Muscle of back (tissue), 11 donors: ENCODE results near the gene QRFP. TPM values are rescaled to one million over a fixed set of nuclear protein-coding genes. Genes with fewer than 3 reads are reported as not detected.

Source experiments
- DNase-seq, 3 donors: peaks; one replicate each; pipeline versions ENCODE4 v3.0.0 to v3.0.0-alpha.2; 2013
- polyA plus RNA-seq, 10 donors: library from polyadenylated mRNA; unstranded; fragments of 120-200 nt; gene quantifications; one replicate each; pipeline ENCODE4 v1.2.1, GENCODE V29; 2013; ENCODE audit not compliant: insufficient read length in 10 of 10

Gene QRFP
- polyA plus RNA-seq, 10 donors, result 0.18 to 0.59 (median 0.29) TPM

DNA sequence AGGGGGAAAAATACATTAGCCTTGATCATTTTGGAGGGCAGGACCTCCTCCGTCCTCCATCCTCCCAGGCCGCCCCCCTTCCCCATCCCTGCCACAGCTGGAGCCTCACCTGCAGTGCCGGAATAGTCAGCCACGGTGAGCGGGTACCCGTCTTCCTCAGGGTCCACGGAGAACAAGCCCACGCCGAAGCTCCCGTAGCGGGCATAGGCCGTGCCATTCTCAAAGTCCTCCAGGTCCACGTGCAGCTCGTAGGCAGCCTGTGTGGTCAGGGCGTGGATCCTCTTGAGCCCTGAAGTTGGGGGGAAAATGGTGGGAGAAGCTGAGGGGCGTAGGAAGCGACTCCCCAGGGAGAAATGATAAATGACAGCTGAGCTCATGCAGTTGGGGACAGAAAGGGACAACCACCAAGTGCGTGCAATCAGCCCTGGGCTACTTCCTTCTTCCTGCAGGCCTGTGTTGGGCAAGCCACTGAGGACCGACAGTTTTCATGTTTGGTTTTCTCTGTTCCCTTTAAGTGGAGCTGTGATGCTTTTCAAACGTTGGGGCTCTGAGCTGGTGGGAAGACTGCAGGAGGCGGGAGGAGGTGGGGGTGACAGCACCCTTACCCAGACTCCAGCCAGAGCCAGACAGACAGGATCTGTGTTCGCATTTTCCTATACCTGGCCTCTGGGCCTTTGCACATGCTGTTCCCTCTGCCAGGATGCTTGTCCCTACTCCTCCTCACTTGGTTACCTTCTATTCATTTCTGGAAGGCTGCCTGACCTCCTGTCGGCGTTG, 8.7 kb upstream of the QRFP start:
- DNase-seq, result no peak

DNA sequence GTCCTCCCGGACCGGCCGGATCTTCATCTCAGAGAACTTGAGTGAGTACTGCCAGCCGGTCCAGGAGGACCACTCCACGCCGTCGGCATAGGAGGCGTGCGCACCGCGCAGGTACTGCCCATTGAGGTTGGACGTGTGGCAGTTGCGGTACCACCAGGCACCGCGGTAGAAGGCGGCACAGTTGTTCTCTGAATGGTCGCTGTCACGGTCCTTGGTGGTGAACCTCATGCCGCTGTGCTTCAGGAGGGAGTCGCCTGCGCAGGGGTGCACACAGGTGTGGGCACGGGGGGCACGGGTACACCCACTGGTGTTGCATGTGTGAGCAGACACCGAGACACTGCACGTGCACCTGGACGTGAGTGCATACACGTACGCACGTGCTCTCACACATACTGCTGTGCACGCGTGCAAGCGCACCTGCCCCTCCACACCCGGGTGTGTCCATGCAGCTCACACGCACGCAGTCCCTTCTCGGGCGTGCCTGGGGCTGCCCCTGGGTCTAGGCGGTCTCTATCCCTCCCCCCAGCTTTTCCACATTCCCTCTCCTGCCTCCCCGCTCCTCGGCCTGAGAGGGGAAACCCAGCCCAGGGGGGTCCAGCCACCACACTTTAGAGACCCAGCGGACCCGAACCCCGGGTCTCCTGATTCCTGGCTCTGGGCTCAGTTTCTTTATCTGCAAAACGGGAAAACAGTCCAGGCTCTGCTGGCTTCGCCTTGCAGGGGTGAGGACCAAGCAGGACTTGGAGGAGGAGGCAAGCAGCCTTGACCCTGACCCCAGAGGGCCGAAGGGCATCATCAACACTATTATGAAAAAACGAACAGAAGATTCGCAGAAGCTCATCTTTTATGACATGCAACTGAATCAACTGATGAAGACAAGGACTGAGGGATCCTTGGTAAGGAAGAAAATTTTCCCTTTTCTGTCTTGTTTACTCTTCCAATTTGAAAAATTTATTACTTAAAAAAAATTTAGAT, 7.7 kb upstream of the QRFP start:
- DNase-seq, result no peak

DNA sequence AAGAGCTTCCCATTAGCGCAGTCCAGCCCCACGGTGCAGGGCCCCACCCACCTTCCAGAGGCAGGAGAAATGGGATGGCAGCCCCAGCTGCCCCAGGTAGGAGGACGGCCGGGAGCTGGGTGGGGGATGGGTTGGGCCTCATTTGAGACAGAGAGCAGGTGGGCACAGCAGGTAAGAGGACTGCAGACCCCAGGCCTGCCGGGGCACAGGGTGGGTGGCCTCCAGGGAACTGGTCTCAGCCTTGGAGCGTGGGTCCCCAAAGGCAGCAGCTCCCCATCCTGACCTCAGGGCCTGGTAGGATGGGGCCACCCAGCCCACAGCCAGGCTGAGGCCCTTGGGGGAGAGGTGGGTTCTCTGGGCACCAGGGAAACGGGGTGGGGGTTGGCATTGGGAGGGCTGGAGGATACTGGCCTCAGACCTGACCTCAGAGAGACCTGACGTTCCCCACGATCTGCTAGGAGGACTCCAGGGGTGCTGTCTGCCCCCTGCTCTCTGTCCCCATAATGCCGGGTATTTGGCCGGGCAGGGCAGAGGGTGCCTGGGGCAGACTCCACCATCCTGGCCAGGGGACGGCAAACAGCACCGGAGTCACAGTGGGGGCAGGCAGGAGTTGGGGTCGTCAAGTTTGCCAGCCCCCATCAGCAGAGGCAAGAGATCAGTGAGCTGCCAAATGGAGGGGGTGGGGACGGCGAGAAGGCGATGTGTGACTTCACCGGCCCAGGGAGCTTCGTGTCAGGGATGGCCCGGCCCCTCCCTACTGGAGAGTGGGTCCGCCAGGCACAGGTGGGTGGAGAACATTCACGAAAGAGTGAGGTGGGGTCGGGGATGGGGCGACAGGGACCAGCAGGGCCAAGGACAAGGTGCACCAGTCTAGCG, 6.8 kb upstream of the QRFP start:
- DNase-seq, result no peak

DNA sequence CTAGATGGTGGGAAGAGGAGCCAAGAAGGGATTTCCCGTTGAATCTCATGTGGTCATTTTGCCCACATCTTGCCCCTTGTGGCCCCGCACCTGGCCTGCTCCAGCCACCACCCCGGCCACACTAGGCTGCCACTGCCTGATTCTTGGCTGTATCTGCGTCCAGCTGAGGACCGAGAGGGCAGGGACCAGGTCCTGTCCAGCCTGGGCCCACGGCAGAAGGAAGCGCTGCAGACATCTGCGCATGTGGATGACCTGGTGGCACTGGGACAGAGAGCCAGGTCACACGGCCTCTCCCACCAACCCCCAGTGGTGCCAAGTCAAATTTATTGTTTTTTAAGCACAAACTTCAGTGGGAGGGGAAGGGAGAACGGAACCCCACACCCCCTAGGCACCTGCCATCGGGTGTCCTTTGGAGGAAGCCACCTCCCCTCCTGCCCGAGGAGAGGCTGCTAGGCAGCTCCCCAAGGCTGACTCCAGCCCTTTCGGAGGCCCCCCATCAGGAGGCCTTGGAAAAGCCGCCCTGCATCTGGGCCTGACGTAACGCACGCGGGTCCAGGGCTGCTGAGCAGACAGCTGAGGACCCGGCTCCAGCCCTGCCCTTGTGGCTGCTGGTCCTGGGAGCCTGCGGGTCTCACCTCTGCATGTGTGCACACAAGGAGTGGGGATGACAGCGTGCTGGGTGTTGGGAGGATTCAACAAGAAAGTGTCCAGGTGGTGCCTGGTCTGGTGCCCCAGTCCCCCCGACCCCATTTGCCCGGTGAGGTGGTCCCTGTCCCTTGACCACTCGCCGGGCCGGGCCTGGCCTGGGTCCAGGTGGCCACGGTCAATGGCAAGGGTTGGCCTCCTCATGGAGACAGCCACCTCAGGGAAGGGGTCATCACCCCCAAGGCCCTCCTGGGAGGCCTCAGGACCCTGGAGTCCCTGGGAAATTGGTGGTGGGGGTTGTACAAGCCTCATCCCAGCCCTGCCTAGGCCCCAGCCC, 5.9 kb upstream of the QRFP start:
- peak in 1 of 3 donors; percentile 52 for DNase-seq

DNA sequence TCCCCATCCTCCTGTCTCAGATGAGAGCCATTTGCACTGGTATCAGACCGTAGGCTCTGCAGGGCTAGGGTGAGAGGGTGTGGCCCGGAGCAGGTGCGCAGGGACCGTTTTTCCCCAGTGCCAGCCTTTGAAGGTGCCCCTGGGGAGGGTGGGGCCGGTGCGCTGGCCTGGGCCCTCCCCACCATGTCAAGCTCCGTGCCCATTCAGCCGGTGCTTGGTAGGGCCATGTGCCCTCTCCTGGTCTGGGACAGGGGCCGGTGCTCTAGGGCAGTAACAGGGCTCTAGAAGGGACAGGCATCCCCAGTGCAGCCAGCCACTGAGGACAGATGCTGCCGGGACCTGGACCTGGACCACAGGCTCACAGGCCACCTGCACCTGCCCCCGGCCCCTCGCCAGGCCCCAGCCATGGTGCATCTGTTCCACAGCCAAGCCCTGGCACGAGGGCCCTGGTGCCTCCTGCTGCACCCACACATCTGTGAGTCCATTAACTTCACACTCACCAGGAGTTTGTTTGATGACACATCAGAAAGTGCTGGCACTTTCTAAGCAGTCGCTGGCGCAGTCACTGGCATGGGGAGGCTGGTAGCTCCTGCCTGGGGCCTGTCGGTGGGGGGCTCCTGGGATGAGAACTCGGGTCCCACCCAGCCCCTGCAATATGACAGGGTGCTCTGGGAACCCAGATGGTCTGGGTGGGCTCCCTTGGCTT, 5.0 kb upstream of the QRFP start:
- DNase-seq, result no peak

DNA sequence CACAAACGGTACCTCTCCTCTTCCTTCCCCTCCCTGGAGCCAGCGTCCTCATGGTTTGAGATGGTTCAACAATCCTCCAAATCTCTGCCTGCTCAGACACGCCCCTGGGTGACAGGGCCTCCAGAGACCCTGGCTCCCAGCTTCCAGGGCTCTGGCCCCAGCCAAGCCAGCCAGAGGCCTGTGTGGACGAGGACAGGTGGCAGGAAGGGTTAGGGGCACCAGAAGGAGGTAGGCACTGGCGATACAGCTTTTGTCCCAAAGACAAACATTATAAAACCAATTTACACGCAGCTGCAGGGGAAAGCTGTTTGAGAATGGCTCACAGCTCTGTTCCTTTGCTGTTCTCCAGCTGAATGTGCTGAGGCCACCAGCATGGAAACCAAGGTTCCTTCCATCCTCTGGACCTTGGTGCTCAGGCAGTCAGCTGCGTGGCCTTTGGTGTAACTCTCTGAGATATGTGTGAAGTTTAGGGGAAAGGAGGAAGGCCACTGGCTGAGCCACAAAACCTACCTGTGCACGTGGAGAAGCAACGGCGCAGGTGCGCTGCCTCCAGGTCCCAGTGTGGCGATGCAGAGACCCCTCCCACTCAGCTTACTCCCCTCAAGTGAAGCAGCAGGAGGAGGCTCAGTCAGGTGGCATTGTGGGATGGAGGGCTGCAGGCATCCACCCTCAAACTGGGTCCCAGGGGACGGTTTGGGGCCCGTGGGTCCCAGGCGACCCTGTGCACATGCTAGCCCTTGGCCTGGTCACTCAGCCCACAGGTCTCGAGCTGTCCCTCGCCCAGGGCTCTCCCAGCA, 4.3 kb upstream of the QRFP start:
- DNase-seq, result no peak

DNA sequence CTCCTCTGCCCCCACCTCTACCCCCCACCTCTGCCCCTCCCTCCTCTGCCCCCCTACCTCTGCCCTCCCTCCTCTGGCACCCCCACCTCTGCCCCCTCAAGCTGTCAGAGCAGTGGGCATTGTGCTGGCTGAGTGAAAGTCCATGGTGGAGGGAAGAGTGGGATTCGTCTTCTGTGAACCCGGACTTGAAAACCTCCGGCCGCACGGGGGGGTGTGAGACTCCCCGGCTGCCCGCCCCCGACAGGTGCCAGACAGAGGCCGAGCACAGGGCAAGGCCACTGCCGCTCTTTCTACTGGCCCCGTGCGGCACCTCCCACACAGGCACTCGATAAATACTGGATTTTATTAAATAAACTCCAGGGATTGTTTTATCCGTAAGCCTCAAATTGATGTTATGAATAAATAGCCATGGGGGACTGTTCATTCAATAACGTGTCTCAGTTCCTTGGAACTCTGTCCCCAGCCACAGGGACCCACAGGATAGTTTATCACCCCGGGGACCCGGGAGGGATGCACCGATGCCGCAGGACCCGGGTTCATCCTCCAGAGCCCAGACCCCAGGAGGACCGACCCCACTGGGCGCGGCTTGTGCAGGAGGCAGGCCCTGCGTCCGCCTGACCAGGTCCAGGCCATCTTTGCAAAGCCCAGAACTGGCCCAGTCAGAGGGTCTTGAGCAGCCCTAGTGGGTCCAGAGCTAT, 2.6 kb upstream of the QRFP start:
- no peak for DNase-seq

DNA sequence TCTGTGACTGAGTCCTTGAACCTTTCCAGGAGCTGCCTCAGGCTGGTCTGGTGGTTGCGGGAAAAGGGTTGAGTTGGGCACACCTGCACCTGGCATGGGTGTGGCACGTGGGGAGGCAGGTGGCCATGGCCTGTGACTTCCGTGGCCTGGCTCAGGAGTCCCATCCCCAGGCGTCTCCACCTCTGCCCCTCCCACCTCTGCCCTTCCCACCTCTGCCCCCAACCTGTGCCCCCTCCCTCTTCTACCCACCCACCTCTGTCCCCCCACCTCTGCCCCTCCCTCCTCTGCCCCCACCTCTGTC, 1.9 kb upstream of the QRFP start:
- DNase-seq, result no peak

DNA sequence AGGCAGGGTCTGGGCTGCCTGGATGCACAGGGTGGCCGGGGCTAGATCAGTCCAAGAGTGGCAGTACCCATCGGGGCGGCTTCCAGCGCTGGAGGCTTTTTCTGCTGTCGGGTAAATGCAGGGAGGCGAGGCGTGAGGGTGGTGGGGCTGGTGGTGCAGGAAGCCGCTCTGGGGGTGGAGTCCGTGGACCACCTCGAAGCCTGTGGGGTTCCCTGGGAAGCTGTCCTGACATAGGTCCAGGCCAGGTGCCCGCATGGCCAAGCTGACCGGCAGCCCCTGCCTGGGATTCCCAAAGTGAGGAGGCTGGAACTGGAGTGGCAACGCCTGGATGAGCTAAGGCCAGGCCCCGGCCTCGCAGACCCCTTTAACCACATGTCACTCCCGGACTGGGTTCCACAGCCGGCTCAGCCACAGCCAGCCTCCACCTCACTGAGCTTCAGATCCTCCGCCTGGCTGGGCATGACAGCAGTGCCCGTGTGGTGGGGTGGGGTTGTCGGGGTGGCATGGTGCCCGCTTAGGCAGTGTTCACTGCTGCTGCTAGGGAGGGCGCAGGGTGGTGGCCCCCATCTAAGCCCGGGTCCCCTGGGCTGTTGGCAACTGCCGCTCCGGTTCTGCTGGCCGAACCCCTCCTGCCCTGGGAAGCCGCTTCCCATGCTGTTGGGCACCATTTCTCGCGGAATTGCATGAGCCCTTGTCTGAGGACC, 1.4 kb upstream of the QRFP start:
- DNase-seq, result no peak

DNA sequence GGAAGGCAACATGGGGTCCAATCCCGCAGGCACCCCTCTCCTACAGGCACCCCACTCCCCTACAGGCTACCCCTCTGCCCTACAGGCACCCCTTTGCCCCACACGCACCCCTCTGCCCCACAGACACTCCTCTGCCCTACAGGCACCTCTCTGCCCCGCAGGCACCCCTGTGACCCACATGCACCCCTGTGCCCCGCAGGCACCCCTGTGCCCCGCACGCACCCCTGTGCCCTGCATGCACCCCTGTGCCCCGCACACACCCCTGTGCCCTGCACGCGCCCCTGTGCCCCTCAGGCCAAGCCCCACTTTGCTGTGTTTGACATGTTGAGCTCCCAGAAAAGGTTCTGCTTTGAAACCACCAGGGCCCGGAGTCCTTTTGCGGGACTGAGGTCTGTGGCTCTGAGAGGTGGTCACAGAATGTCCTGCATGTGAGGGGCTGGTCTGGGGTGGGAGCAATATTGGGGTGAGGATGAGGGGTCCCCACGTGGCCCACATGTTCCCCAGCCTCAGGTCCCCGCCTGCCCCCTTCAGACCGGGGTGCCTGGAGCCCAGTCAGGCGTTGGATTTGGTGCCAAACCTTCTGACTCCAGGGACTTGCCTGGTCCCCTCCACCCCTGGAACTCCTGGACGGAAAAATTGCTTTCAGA, 616 bp upstream of the QRFP start:
- no peak for DNase-seq

DNA sequence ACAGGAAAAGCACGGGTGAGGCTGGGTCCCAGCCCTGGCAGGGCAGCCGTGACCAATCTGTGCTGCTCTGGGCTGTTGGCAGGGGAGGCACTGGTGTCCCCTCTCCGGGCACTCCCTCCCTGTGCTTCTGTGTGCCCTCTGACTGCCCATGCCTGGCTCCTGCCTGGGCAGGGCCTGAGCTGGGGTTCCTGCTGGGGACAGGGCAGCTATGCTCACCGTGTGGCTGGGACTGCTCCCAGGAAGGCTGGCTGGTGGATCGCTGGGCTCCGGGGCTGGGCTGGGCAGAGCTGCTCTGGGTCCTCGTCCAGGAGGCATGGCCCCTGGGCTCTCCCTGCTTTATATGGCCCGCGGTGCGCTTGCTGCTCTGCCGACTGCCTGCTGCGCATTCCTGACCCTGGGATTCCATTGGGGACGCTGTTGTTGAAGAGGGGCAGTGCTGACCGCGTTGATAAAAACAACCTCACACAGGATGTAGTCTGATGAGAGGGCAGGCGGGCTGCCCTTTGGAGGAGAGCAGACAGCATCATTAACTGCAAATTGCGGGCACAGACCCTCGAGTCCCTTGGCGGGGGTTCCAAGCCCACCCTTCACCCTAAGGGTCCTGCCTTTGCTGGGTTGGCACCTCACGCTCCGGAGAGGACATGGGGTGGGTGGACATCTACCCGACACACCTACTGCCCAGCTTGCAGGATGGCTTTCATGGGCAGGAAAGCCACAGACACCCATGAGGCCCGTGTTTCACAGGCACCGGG, 955 bp downstream of the QRFP start:
- no peak for DNase-seq

DNA sequence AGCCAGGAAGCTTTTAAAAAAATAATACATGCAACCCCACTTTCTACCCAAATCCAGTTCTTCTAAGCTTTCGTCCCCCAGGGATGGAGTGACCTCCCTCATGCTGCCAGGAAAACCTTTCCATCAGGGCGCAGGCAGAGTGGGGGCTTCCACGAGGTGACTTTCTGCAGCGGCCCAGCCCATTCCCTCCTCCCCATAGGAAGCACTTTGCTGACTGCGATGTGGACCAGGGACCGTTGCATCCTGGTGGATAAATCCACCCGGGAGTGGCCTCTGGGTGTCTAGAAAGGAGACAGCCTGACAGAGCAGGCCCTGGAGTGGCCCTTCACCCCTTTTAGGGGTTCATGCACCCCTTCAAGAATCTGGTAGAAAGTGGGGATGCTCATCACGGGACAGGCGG, 1.6 kb downstream of the QRFP start:
- DNase-seq, result no peak

DNA sequence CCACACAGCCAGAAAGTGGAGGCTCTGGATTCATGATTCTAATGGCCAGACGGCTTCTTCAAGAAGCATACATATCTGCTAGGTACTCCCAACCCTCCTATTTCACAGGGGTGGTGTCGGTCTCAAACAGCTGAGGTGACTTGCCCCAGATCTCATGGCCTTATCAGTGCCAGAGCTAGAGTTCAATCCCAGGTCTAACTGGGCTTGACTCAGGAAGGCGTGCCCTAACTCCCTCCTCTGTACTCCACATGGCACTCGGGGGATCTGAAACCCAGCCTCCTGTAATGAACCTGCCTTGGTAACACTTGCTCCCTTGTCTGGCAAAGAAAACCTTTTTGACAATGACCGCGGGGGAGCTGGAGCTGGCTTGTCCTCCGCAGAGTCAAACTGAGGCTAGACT, 2.1 kb downstream of the QRFP start:
- no peak for DNase-seq

DNA sequence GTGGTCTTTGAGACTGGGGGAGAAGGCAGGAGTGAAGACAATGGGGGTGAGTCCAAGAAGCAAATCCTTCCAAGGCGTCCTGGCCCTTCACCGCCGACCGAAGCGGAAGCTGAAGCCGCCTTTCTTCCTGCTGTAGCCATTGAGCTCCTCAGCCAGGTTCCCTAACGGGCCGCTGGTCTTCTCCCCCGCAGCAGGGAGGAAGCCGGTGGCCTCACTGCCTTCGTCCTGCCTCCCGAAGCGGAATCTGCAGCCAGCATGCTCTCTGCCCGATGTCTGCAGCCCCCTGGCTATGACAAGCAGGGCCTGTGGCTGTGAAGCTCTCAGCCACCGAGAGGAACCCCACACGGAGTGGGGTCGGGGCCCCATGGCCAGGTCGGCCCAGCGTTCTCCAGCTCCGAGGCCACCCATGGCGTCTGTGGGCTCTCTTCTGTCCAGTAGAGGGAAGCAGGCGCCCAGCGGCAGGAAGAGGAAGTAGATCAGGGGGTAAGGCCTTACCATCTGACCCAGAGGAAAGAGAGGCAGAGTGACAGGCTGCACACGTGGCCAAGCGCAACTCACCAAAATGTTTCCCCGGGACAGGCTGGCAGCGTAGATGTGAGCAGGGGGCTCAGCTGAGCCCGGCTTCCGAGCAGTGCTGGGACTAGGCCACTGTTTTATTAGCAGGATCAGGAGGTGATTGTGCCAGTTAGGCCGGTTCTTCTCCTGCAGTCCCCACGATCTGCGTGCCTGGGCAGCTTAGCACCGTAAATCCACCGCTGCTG, 3.1 kb downstream of the QRFP start:
- peak in 2 of 3 donors; percentile 33 to 74 for DNase-seq

DNA sequence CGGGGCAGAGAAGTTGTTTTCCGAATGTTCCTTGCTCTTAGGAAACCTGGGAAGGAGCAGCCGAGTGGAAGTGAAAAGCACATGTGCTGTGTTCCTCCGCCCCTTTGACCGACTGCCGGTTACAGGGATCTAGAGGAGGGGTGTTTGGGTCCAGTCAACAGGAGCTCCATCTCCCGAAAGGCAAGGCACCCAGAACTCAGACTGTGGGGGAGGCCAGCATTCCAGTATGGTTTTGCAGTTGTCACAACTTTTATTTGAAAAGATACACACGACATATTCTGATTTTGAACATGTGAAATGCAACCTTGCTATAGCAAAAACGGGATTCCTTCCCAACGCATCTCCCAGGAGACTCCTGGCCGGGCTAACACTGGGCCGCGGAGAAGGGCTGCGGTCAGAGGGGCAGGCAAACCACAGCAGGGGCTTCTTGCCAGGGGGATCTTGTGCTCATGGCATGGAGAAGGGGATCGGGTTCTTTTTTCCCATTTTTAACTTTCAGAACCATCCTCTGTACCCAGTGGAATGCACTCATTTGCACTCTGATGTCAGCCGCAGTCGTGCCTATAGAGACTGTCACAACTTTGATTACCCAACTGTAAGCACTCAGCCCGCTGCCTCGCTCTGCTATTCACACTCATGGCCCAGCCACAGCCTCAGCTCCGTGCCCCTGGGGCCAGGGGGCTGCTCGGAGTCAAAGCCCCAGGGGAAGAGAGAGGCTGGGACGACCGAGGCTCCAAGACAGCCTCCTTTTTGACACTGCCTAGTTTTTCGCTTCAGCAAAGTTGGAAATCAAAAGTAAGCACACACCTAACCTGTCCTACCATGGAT, 3.9 kb downstream of the QRFP start:
- DNase-seq, result peak in 1 of 3 donors; percentile 29
